Epithelial cell of proximal tubule (primary cell): ENCODE measurements around the gene HIRA. TPM values are rescaled to one million over a fixed set of nuclear protein-coding genes. Genes with fewer than 3 reads are reported as not detected.

ENCODE experiments used
- DNase-seq: peaks from one replicate; pipeline ENCODE4 v3.0.0-alpha.2; 2011; ENCODE audit warnings: low read depth
- H3K4me3 ChIP-seq: 2 replicates; pipeline ENCODE4 v1.5.1; 2011; ENCODE audit warnings: low read depth, mild to moderate bottlenecking, low read length
- total RNA-seq: library from RNA; depleted of rRNA; stranded (reverse); fragments of >200 nt; gene quantifications from 2 replicates; pipeline ENCODE4 v1.2.3, GENCODE V29; 2015
- TF ChIP-seq, protein P1 (sequence below): conservative IDR thresholded peaks from 2 replicates; pipeline ENCODE4 v1.5.1; 2012; ENCODE audit warnings: low read depth, mild to moderate bottlenecking, low read length

HIRA gene
- total RNA-seq, 1 donor from 2014 or later: 13.3 TPM

DNA sequence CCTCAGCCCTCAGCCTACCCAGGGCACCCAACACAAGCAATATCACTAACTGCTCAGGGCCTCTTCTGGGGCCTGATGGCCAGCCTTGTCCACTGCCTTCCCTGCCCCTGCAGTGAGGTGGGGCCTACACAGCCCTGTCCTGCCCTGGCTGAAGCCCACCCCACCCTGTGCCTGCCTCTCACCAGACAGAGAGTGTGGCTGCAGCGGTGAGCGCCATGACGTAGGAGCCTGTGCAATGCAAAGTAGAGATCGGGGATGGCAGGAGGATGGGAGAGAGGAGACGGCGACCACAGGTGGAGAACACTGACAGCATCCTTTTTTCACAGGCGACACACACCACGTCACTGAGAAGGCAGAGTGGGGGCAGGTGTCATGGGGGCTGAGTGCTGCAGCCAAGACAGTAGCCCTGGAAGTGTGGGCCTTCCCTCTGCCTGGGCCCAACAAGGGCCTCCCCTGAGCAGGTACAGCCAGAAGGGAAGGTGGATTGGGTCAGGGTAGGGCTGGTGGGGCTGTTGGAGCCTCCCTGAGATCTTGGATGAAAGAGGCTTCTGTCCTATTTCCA, 74.7 kb downstream of the HIRA start:
- DNase-seq: no peak
- no peak overlapping the region for H3K4me3 ChIP-seq
- TF ChIP-seq, protein P1, sequence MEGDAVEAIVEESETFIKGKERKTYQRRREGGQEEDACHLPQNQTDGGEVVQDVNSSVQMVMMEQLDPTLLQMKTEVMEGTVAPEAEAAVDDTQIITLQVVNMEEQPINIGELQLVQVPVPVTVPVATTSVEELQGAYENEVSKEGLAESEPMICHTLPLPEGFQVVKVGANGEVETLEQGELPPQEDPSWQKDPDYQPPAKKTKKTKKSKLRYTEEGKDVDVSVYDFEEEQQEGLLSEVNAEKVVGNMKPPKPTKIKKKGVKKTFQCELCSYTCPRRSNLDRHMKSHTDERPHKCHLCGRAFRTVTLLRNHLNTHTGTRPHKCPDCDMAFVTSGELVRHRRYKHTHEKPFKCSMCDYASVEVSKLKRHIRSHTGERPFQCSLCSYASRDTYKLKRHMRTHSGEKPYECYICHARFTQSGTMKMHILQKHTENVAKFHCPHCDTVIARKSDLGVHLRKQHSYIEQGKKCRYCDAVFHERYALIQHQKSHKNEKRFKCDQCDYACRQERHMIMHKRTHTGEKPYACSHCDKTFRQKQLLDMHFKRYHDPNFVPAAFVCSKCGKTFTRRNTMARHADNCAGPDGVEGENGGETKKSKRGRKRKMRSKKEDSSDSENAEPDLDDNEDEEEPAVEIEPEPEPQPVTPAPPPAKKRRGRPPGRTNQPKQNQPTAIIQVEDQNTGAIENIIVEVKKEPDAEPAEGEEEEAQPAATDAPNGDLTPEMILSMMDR: no peak

DNA sequence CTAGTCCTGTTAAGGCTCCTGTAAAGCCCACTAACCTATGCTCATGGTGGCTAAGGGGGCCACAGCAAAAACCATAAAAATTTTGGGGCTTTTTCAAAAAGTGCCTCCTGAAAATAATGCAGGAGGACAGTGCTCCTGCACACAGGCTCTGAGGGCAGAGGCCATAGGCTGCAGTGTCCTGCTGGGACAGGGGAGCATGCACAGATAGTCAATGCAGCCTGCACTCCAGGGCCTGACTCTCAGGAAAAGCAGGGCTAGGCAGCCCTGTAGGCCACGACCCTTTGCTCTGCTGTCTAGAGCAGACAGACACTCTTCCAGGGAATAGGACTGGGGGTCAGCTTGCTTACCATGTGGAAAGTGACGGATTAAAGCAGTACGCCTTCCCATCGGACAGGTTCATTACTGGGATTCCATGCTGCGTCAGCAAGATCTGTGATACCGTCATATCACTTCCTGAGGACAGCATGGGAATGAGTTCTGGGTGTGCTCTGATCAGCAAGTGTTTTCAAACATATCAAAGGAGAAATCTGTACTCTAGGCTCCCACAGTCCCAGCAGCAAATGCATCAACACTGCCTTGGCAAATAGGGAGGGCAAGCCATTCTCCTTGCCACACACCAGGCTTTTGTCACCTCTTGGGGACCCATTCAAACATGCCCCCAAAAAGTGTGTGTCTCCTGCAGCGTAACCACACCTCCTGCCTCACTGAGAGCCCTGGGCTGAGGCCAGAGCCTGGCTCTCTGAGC, 75.9 kb downstream of the HIRA start:
- H3K4me3 ChIP-seq: no peak overlapping the region
- TF ChIP-seq, protein P1: no peak

DNA sequence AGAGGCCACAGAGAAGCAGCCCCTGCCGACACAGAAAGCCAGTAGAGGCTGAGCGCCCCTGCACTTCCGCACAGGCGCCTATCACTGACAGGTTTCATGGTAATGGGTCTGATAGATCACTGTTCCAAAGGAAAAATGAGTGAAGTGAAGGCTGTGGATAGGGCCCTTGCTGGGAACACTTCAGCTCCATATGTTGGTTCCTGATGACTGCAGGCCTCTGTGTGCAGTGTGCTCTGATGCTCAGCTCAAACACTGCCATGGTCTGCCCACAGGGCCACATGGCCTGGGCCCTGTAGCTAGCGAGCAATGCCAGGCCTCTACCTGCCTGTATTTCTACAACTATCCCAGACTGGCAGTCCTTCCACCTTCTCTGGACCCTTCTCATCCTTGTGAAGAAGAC, 77.3 kb downstream of the HIRA start:
- TF ChIP-seq, protein P1: no peak
- DNase-seq: no peak
- H3K4me3 ChIP-seq: no peak overlapping the region

More for the DNA sequence above, 75.9 kb downstream of the HIRA start:
- no peak for DNase-seq

DNA sequence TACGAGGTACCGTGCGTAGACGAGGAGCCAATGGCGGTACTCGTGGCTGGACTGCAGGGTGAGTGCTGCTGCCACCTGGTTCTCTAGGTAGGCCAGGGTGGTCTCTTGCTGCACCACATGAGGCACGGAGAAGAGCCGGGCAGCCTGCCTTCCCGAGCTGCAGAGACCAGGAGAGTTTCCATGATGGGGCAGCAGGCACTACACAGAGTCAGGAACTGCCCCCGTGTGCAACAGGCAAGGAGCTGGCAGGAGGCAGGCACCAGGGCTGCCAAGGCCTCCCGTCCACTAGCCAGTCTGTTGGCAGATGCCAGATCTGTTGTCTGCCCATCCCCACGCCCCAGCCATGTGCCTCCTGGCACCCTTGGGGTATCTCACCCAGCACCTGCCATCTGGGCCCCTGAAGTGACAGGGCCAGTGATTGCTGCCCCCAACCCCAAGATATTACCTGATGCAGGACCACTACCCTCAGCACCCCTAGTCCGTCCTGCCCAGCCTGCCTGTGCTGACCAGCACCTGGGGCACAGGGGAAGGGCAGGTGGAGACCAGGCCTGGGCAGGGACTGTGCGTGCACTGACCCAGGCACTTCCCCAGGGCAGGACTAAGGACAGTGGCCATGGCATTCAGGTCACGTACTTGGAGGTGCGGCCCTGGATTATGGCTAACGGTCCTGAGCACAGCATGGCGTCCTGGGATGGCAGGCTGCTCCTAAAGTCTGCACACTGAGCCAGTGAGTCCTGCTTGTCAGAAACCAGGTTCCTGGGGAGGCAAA, 78.0 kb downstream of the HIRA start:
- no peak for DNase-seq
- H3K4me3 ChIP-seq: no peak overlapping the region
- TF ChIP-seq, protein P1: no peak

DNA sequence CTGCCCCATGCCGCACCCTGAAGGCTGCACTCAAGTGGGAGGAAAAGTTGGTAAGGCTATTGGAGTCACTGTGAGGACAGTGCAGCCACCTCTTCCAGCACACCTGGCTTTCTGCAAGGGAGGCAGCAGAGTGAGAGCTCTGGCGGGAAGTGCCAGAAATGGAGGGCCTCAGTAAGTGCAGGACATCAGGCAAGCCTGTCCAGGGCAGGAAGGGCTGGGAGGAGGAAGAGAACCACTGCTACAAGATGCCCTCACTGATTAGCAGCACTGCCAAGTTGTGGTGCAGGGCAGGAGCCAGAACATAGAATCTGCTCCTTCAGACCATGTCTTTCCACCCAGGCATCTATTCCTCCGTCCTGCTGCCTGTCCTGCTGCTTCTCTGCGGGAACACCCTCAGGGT, 78.8 kb downstream of the HIRA start:
- no peak for DNase-seq
- TF ChIP-seq, protein P1: no peak
- no peak overlapping the region for H3K4me3 ChIP-seq

DNA sequence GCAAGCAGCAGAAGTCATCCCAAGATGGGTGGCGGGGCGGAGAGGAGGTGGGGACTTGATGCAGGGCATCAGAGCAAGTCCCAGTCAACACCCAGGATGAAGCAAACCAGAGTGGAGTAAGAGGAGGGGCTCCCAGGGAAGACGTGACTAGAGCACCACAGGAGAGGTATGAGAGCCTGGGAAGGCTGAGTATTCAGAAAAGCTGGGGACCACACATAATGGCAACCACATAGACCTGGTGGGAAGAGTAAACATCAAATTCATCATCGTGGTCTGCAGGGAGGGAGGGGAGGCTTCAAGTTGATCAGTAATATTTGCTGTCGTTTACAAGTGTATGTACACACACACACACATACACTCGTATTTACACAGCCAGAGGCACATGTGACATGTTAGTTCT, 79.3 kb downstream of the HIRA start:
- no peak for DNase-seq
- no peak overlapping the region for H3K4me3 ChIP-seq
- TF ChIP-seq, protein P1: no peak
